Liver (tissue), 9 donors: ENCODE results near the gene COL26A1. TPM values are rescaled to one million over a fixed set of nuclear protein-coding genes. Genes with fewer than 3 reads are reported as not detected.
A peak's percentile ranks its signal among the peaks of the same experiment; 100 is the strongest.

Experiments used
- DNase-seq: peaks from one replicate; pipeline ENCODE4 v3.0.0-alpha.2; 2017; ENCODE audit warnings: low spot score
- H3K27ac ChIP-seq, 2 donors: one replicate each; pipeline ENCODE4 v1.7.0; 2013; ENCODE audit warnings: inconsistent platforms in 2 of 2, low read length in 2 of 2, control low read depth in 1 of 2, low read depth in 1 of 2, mild to moderate bottlenecking in 1 of 2
- H3K27me3 ChIP-seq, 4 donors: one replicate each; pipeline versions ENCODE4 v1.6.1 to v1.7.0; 2013; ENCODE audit warnings: low read length in 3 of 4, inconsistent platforms in 1 of 4, mild to moderate bottlenecking in 1 of 4, moderate library complexity in 1 of 4; ENCODE audit not compliant: control insufficient read depth in 4 of 4, insufficient read depth in 4 of 4
- H3K36me3 ChIP-seq, 4 donors: one replicate each; pipeline versions ENCODE4 v1.6.1 to v1.7.0; 2013; ENCODE audit warnings: low read length in 3 of 4, mild to moderate bottlenecking in 3 of 4, low read depth in 1 of 4, moderate library complexity in 1 of 4; ENCODE audit not compliant: control insufficient read depth in 4 of 4, insufficient read depth in 3 of 4
- H3K4me1 ChIP-seq, 4 donors: one replicate each; pipeline versions ENCODE4 v1.6.1 to v1.7.0; 2013; ENCODE audit warnings: low read length in 3 of 4, mild to moderate bottlenecking in 3 of 4, moderate library complexity in 1 of 4; ENCODE audit not compliant: control insufficient read depth in 4 of 4, insufficient read depth in 4 of 4
- H3K4me3 ChIP-seq, 3 donors: one replicate each; pipeline versions ENCODE4 v1.6.1 to v1.7.0; 2013; ENCODE audit warnings: low read length in 3 of 3, control low read depth in 1 of 3, low read depth in 1 of 3, mild to moderate bottlenecking in 1 of 3
- H3K9ac ChIP-seq, 2 donors: one replicate each; pipeline ENCODE4 v1.7.0; 2013; ENCODE audit warnings: low read length in 2 of 2, mild to moderate bottlenecking in 2 of 2, moderate library complexity in 2 of 2, control low read depth in 1 of 2, low read depth in 1 of 2
- H3K9me3 ChIP-seq, 4 donors: one replicate each; pipeline versions ENCODE4 v1.6.1 to v1.7.0; 2013; ENCODE audit warnings: low read length in 3 of 4; ENCODE audit not compliant: control insufficient read depth in 4 of 4
- ATF3 ChIP-seq: IDR thresholded peaks from 2 replicates; pipeline ENCODE4 v1.6.1; 2016; ENCODE audit warnings: antibody characterized with exemption
- CTCF ChIP-seq: fragments of 150-350 bp; IDR thresholded peaks from 2 replicates; pipeline ENCODE4 v1.5.1; 2017; ENCODE audit warnings: improper control_type of control experiment, low read depth, low read length; ENCODE audit not compliant: missing input control
- FOXA1 ChIP-seq: IDR thresholded peaks from 2 replicates; pipeline ENCODE4 v1.6.1; 2016; ENCODE audit warnings: antibody characterized with exemption
- FOXA2 ChIP-seq: IDR thresholded peaks from 2 replicates; pipeline ENCODE4 v1.6.1; 2016; ENCODE audit warnings: antibody characterized with exemption
- HNF4A ChIP-seq, 2 donors: conservative IDR thresholded peaks; 2 replicates each; pipeline ENCODE4 v1.6.1; 2016; ENCODE audit warnings: antibody characterized with exemption in 2 of 2, mild to moderate bottlenecking in 2 of 2
- HNF4G ChIP-seq: IDR thresholded peaks from 2 replicates; pipeline ENCODE4 v1.6.1; 2016; ENCODE audit warnings: antibody characterized with exemption
- JUND ChIP-seq, 2 donors: IDR thresholded peaks; 2 replicates each; pipeline ENCODE4 v1.6.1; 2016; ENCODE audit warnings: antibody characterized with exemption in 2 of 2
- MAX ChIP-seq: IDR thresholded peaks from 2 replicates; pipeline ENCODE4 v1.6.1; 2016; ENCODE audit warnings: antibody characterized with exemption
- NR2F2 ChIP-seq: IDR thresholded peaks from 2 replicates; pipeline ENCODE4 v1.6.1; 2016; ENCODE audit warnings: antibody characterized with exemption
- RAD21 ChIP-seq, 2 donors: IDR thresholded peaks; 2 replicates each; pipeline ENCODE4 v1.6.1; 2016; ENCODE audit warnings: antibody characterized with exemption in 2 of 2, mild to moderate bottlenecking in 2 of 2
- REST ChIP-seq: IDR thresholded peaks from 2 replicates; pipeline ENCODE4 v1.6.1; 2016; ENCODE audit warnings: antibody characterized with exemption, mild to moderate bottlenecking
- RXRA ChIP-seq, 2 donors: IDR thresholded peaks; 2 replicates each; pipeline ENCODE4 v1.6.1; 2017 to 2018; ENCODE audit warnings: antibody characterized with exemption in 2 of 2, mild to moderate bottlenecking in 1 of 2
- SP1 ChIP-seq: IDR thresholded peaks from 2 replicates; pipeline ENCODE4 v1.6.1; 2018; ENCODE audit warnings: antibody characterized with exemption, mild to moderate bottlenecking
- TAF1 ChIP-seq: conservative IDR thresholded peaks from 2 replicates; pipeline ENCODE4 v1.6.1; 2016; ENCODE audit warnings: antibody characterized with exemption, mild to moderate bottlenecking
- YY1 ChIP-seq: IDR thresholded peaks from 2 replicates; pipeline ENCODE4 v1.6.1; 2016; ENCODE audit warnings: antibody characterized with exemption, mild to moderate bottlenecking
- ZBTB33 ChIP-seq: IDR thresholded peaks from 2 replicates; pipeline ENCODE4 v1.6.1; 2016; ENCODE audit warnings: antibody characterized with exemption
- WGBS: extraction: QIAGEN DNeasy Blood & Tissue Kit; methylation state at CpG from one replicate; pipeline ENCODE4 v1.1.7; 2013; 5-methylcytosine and 5-hydroxymethylcytosine counted together
- polyA plus RNA-seq, 2 donors: library from polyadenylated mRNA; stranded (reverse) in 1 of 2; unstranded in 1 of 2; fragments of 200-250 nt in 1 of 2; fragments of >200 nt in 1 of 2; fragmentation: Nextera tagmentation in 1 of 2; extraction: Ambion mirVana in 1 of 2; gene quantifications; one replicate each; pipeline versions ENCODE4 v1.2.1 to v1.2.3, GENCODE V29; 2013 to 2015
- total RNA-seq, 2 donors: library from RNA; depleted of rRNA; stranded (reverse); fragments of >200 nt; gene quantifications; one replicate each; pipeline ENCODE4 v1.2.3, GENCODE V29; 2014
- donor health status: healthy.
- donor health status: healthy.
- donor health status: healthy.
- donor health status: healthy.
- donor health status: healthy.

The COL26A1 gene
- total and polyA plus RNA-seq, 4 donors = 0.76 to 1.8 (median 0.96) TPM

GRCh38 chr7:101533103-101533465 is 170.4 kb downstream of the COL26A1 start:
- whole genome bisulfite sequencing = 92% methylated on average over 7 of the region's 7 CpGs
- no peaks in the 10 kb centered on the region for H3K9me3 ChIP-seq

GRCh38 chr7:101534015-101534803 is 171.5 kb downstream of the COL26A1 start:
- WGBS = 87% methylated on average over 8 of the region's 8 CpGs
- no peak overlapping the region for H3K9ac ChIP-seq
- H3K27me3 ChIP-seq = no peaks in the 10 kb centered on the region
- no peak for DNase-seq
- no peaks in the 10 kb centered on the region for H3K36me3 ChIP-seq
- no peak overlapping the region for H3K27ac ChIP-seq
- no peaks in the 10 kb centered on the region for H3K9me3 ChIP-seq
- peaks cover 17 to 41% (median 31%) of the 10 kb centered on the region in 4 donors for H3K4me1 ChIP-seq
- H3K4me3 ChIP-seq = no peak overlapping the region
- TF ChIP-seq RXRA (IDR thresholded peaks at IDR 0.05) (no peak), FOXA1 (no peak), NR2F2 (no peak), HNF4A (conservative IDR thresholded peaks at IDR 0.05) (no peak), SP1 (no peak), CTCF (no peak)

More at GRCh38 chr7:101533103-101533465, 170.4 kb downstream of the COL26A1 start:
- Histone ChIP-seq H3K9ac (no peak overlapping the region), H3K4me1 (peaks cover 17 to 39% (median 31%) of the 10 kb centered on the region in 4 donors), H3K27ac (no peak overlapping the region), H3K36me3 (no peaks in the 10 kb centered on the region), H3K4me3 (no peak overlapping the region), H3K27me3 (no peaks in the 10 kb centered on the region)
- TF ChIP-seq MAX = no peak
- DNase-seq = no peak

GRCh38 chr7:101534873-101535272 is 172.2 kb downstream of the COL26A1 start:
- Histone ChIP-seq H3K27ac (peak overlapping the region in 1 of 2 donors; percentile 89), H3K9ac (no peak overlapping the region), H3K9me3 (no peaks in the 10 kb centered on the region), H3K36me3 (no peaks in the 10 kb centered on the region), H3K4me1 (peaks cover 17 to 41% (median 31%) of the 10 kb centered on the region in 4 donors), H3K4me3 (no peak overlapping the region), H3K27me3 (no peaks in the 10 kb centered on the region)
- DNase-seq = no peak
- 93% methylated on average over 11 of the region's 11 CpGs for WGBS
- TF ChIP-seq CTCF = no peak
- no peak for TF ChIP-seq NR2F2
- TF ChIP-seq HNF4A (conservative IDR thresholded peaks at IDR 0.05) = no peak
- TF ChIP-seq FOXA2 = no peak
- TF ChIP-seq HNF4G = no peak
- TF ChIP-seq ATF3 = no peak
- no peak for TF ChIP-seq ZBTB33
- TF ChIP-seq MAX = no peak
- no peak for TF ChIP-seq REST
- TF ChIP-seq FOXA1 = no peak
- no peak for TF ChIP-seq YY1
- TF ChIP-seq TAF1 = no peak
- TF ChIP-seq RAD21 (IDR thresholded peaks at IDR 0.05) = no peak
- TF ChIP-seq JUND (IDR thresholded peaks at IDR 0.05) = no peak
- no peak for TF ChIP-seq SP1
- TF ChIP-seq RXRA (IDR thresholded peaks at IDR 0.05) = no peak
